OCI-LY3 (cell line): ENCODE data around the gene AIRE.

Source experiments
- EZH2phosphoT487 ChIP-seq: fragments of 200-600 bp; shearing (Covaris generic); IDR thresholded peaks from 2 replicates; pipeline ENCODE4 v1.6.1; 2018; ENCODE audit warnings: antibody characterized with exemption, mixed run types, low read depth
- TF ChIP-seq, protein P1 (sequence below): fragments of 200-600, 300-600 bp; sonication (generic); IDR thresholded peaks from 2 replicates; pipeline ENCODE4 v1.5.1; 2014; ENCODE audit warnings: antibody characterized with exemption, low read length, low read depth

DNA sequence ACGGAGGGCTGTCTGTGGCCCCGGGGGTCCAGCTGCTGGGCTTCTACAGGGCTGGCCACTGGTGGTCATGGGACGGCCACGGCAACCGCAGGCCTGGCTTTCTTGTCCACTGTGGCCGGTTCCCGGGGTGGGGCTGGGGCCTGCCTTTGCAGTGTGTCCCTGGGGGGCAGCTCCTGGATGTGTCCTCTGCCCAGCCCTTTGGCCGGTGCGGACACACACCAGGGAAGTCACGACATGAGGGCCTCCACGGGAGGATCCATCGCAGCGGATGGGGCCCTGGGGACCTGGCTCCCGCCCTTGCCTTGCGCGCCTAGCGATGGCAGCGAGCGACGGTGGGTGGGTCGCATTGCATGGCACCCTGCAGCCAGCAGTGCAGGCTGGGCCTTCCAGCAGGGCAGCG, 32.2 kb downstream of the AIRE start:
- TF ChIP-seq, protein P1, sequence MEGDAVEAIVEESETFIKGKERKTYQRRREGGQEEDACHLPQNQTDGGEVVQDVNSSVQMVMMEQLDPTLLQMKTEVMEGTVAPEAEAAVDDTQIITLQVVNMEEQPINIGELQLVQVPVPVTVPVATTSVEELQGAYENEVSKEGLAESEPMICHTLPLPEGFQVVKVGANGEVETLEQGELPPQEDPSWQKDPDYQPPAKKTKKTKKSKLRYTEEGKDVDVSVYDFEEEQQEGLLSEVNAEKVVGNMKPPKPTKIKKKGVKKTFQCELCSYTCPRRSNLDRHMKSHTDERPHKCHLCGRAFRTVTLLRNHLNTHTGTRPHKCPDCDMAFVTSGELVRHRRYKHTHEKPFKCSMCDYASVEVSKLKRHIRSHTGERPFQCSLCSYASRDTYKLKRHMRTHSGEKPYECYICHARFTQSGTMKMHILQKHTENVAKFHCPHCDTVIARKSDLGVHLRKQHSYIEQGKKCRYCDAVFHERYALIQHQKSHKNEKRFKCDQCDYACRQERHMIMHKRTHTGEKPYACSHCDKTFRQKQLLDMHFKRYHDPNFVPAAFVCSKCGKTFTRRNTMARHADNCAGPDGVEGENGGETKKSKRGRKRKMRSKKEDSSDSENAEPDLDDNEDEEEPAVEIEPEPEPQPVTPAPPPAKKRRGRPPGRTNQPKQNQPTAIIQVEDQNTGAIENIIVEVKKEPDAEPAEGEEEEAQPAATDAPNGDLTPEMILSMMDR, result no peak
- no peak for TF ChIP-seq EZH2phosphoT487
